ENCODE results near the gene UQCR11.

UQCR11 gene

DNA sequence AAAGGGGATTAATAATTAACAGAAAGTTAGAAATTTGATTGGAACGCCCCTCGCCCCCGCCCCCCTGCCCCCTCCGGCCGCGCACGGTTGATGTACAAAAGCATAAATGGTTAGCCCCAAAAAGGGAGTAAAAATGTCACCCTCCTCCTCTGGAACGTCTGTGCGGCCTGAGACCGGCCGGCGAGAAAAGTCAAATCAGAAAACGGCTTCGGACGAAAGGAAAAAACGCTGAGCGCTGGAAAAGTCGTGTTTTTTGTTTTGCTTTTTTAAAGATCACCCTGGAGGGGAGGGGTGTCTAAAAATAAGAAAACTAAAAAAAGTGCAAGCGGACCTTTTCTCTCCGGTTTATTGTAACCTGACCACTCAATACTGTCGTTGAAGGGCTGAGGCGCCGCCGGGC, 50.3 kb downstream of the UQCR11 start:
- TF ChIP-seq CREB1 (IDR thresholded peaks at IDR 0.05; ENCODE audit: low read depth): no peak
- no peak for TF ChIP-seq TAF1 (IDR thresholded peaks at IDR 0.05; ENCODE audit: low read depth)
- no peak for TF ChIP-seq EGR1 (IDR thresholded peaks at IDR 0.05)
- no peak for TF ChIP-seq CEBPB (IDR thresholded peaks at IDR 0.05)
- TF ChIP-seq RAD21 (IDR thresholded peaks at IDR 0.05; ENCODE audit: low read depth): no peak
- TF ChIP-seq YY1 (IDR thresholded peaks at IDR 0.05; ENCODE audit: low read depth): no peak
- no peak for TF ChIP-seq EP300 (IDR thresholded peaks at IDR 0.05; ENCODE audit: borderline replicate concordance)
- TF ChIP-seq MAX (IDR thresholded peaks at IDR 0.05): no peak
- no peak for TF ChIP-seq TEAD4 (IDR thresholded peaks at IDR 0.05)
- no peak for TF ChIP-seq NFIC (IDR thresholded peaks at IDR 0.05)
- TF ChIP-seq FOXM1 (IDR thresholded peaks at IDR 0.05; ENCODE audit: borderline replicate concordance, low read depth): no peak
- no peak for TF ChIP-seq USF1 (IDR thresholded peaks at IDR 0.05)
- TF ChIP-seq ZBTB7A (IDR thresholded peaks at IDR 0.05; ENCODE audit: low read depth): no peak
- no peak for TF ChIP-seq TCF12 (IDR thresholded peaks at IDR 0.05; ENCODE audit: low read depth)
- TF ChIP-seq, protein P1, sequence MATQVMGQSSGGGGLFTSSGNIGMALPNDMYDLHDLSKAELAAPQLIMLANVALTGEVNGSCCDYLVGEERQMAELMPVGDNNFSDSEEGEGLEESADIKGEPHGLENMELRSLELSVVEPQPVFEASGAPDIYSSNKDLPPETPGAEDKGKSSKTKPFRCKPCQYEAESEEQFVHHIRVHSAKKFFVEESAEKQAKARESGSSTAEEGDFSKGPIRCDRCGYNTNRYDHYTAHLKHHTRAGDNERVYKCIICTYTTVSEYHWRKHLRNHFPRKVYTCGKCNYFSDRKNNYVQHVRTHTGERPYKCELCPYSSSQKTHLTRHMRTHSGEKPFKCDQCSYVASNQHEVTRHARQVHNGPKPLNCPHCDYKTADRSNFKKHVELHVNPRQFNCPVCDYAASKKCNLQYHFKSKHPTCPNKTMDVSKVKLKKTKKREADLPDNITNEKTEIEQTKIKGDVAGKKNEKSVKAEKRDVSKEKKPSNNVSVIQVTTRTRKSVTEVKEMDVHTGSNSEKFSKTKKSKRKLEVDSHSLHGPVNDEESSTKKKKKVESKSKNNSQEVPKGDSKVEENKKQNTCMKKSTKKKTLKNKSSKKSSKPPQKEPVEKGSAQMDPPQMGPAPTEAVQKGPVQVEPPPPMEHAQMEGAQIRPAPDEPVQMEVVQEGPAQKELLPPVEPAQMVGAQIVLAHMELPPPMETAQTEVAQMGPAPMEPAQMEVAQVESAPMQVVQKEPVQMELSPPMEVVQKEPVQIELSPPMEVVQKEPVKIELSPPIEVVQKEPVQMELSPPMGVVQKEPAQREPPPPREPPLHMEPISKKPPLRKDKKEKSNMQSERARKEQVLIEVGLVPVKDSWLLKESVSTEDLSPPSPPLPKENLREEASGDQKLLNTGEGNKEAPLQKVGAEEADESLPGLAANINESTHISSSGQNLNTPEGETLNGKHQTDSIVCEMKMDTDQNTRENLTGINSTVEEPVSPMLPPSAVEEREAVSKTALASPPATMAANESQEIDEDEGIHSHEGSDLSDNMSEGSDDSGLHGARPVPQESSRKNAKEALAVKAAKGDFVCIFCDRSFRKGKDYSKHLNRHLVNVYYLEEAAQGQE (IDR thresholded peaks at IDR 0.05; ENCODE audit: low read depth): no peak

DNA sequence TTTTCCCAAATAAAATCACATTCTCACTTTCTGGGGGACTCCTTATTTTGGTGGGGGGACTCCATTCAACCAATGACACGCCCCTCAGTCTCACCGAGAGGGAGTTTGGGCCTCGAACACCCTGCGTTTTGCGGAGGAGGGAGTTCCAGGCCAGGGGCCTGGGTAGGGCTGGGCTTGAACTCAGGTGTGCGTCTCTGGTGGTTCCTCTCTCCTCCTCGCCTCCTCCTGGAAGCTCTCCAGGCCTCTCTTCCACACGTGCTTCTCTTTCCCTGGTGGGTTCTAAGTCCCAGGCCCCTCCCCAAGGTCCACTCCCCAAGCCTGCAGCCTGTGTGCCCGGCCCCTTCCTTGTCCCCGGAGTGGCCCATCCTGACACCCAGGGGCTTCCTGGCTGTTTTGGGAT, 51.8 kb downstream of the UQCR11 start:
- TF ChIP-seq TEAD4 (IDR thresholded peaks at IDR 0.05) (no peak), CEBPB (IDR thresholded peaks at IDR 0.05) (no peak), ZBTB7A (IDR thresholded peaks at IDR 0.05; ENCODE audit: low read depth) (no peak), YY1 (IDR thresholded peaks at IDR 0.05; ENCODE audit: low read depth) (no peak), USF1 (IDR thresholded peaks at IDR 0.05) (no peak), TAF1 (IDR thresholded peaks at IDR 0.05; ENCODE audit: low read depth) (no peak), EP300 (IDR thresholded peaks at IDR 0.05; ENCODE audit: borderline replicate concordance) (no peak), MAX (IDR thresholded peaks at IDR 0.05) (no peak), FOXM1 (IDR thresholded peaks at IDR 0.05; ENCODE audit: borderline replicate concordance, low read depth) (no peak), TCF12 (IDR thresholded peaks at IDR 0.05; ENCODE audit: low read depth) (no peak), RAD21 (IDR thresholded peaks at IDR 0.05; ENCODE audit: low read depth) (no peak), CREB1 (IDR thresholded peaks at IDR 0.05; ENCODE audit: low read depth) (no peak), EGR1 (IDR thresholded peaks at IDR 0.05) (no peak), NFIC (IDR thresholded peaks at IDR 0.05) (no peak)
- TF ChIP-seq, protein P1 (IDR thresholded peaks at IDR 0.05; ENCODE audit: low read depth): no peak

- TF ChIP-seq YY1 (IDR thresholded peaks at IDR 0.05; ENCODE audit: low read depth) (no peak), ZBTB7A (IDR thresholded peaks at IDR 0.05; ENCODE audit: low read depth) (no peak), TCF12 (IDR thresholded peaks at IDR 0.05; ENCODE audit: low read depth) (no peak), EGR1 (IDR thresholded peaks at IDR 0.05) (no peak), TEAD4 (IDR thresholded peaks at IDR 0.05) (no peak), MAX (IDR thresholded peaks at IDR 0.05) (no peak), NFIC (IDR thresholded peaks at IDR 0.05) (no peak), USF1 (IDR thresholded peaks at IDR 0.05) (no peak), RAD21 (IDR thresholded peaks at IDR 0.05; ENCODE audit: low read depth) (no peak), TAF1 (IDR thresholded peaks at IDR 0.05; ENCODE audit: low read depth) (no peak), FOXM1 (IDR thresholded peaks at IDR 0.05; ENCODE audit: borderline replicate concordance, low read depth) (no peak), CREB1 (IDR thresholded peaks at IDR 0.05; ENCODE audit: low read depth) (no peak), CEBPB (IDR thresholded peaks at IDR 0.05) (no peak), EP300 (IDR thresholded peaks at IDR 0.05; ENCODE audit: borderline replicate concordance) (no peak)
- TF ChIP-seq, protein P1 (IDR thresholded peaks at IDR 0.05; ENCODE audit: low read depth): no peak
Observed at GRCh38 chr19:1551068-1552040, 53.9 kb downstream of the UQCR11 start.
